ENCODE results near the gene SH3BP1. TPM values are rescaled to one million over a fixed set of nuclear protein-coding genes. Genes with fewer than 3 reads are reported as not detected.
A peak's percentile ranks its signal among the peaks of the same experiment; 100 is the strongest.

Gene SH3BP1
- total RNA-seq, 1 donor = 4.7 TPM

DNA sequence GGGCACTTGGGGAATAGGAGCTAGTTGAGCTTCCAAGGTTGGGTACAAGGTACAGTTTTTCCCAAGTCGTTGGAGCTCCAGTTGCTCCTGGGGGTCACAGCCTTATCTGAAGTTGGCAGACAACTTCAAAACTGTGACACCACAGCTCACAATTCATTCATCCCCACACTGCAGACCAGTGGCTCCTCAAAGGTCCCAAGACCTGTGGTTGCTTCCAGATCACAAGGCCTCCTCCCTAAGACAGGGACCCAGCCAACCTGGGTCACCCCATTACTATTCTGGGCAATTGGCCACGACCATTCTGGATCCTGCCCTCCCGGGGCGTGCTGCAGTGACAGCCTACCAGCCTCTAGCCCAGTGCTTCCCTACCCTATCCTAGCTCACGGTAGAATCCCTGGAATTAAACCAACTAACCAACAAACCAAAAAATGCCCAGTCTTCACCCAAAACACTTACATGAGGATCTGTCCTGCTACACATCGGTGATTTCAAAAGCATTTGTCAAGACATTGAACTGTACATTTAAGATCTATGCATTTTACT is 18.2 kb downstream of the SH3BP1 start:
- H3K36me3 ChIP-seq (ENCODE audit: insufficient read depth, low read length) = peaks cover 6% of the 10 kb centered on the region
- H3K27me3 ChIP-seq (ENCODE audit: insufficient read depth, low read length) = no peaks in the 10 kb centered on the region
- peak overlapping the region; percentile 71 for H3K4me3 ChIP-seq (ENCODE audit: insufficient read depth, low read length)
- peaks cover 27% of the 10 kb centered on the region for H3K4me1 ChIP-seq (ENCODE audit: insufficient read depth, low read length)
- peaks cover 35% of the 10 kb centered on the region for H3K79me2 ChIP-seq (ENCODE audit: insufficient read depth, low read length)
- peaks cover 19% of the 10 kb centered on the region for H4K20me1 ChIP-seq (ENCODE audit: insufficient read depth, low read length)
- TF ChIP-seq CTCF (IDR thresholded peaks at IDR 0.05; ENCODE audit: extremely low read depth, low read depth, low read length) = no peak
- DNase-seq (ENCODE audit: insufficient read length, low spot score, missing footprints) = peak; percentile 97
- peak overlapping the region; percentile 64 for H3K27ac ChIP-seq (ENCODE audit: low read depth, low read length)
- H3K9me3 ChIP-seq (ENCODE audit: low read depth, low read length) = no peaks in the 10 kb centered on the region
- H3K4me2 ChIP-seq (ENCODE audit: insufficient read depth, low read length) = peak overlapping the region; percentile 97
- peak overlapping the region; percentile 91 for H2AFZ ChIP-seq (ENCODE audit: low read length)

DNA sequence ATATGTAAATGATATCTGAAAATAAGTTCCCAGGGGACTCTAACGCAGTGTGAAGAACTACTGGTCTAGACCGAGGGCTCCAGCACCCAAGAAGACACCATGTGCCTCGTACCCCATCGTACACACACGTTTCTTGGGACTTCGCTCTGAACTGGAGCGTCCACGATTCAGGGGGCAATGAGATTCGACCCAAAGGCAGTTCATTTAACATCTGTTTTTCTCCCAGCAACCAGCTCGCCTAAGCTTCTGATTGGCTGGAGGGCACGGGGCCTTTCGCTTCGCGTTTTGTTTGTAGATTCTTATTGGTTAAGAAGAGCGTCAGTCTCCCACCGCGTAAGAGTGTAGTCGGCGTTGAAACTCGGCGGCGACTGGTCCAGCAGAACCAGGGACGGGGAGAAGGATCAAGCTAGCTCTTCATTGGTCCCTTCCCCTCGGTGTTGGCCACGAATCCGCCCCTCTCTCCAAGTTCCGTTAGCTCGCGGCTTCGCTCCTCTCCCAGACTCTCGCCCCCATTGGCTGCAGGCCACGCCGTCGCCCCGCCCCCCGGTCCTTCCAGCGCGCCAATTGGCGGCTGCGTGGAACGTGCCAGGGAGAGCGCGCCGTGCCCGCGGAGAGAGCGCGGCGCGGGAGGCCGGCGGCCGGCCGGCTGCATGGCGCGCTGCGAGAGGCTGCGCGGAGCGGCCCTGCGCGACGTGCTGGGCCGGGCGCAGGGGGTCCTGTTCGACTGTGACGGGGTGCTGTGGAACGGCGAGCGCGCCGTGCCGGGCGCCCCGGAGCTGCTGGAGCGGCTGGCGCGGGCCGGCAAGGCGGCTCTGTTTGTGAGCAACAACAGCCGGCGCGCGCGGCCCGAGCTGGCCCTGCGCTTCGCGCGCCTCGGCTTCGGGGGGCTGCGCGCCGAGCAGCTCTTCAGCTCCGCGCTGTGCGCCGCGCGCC is 18.9 kb downstream of the SH3BP1 start, which contains the start of gene PDXP:
Gene PDXP (plus strand): TSS at position 591 of the 933 bp plus-strand sequence. CDS start 60 bp downstream, at position 651.
- H3K36me3 ChIP-seq (ENCODE audit: insufficient read depth, low read length) = peaks cover under 1% of the 10 kb centered on the region
- H4K20me1 ChIP-seq (ENCODE audit: insufficient read depth, low read length) = peaks cover 19% of the 10 kb centered on the region
- DNase-seq (ENCODE audit: insufficient read length, low spot score, missing footprints) = peak; percentile 100
- H2AFZ ChIP-seq (ENCODE audit: low read length) = peak within 1 kb of the TSS; percentile 91
- TF ChIP-seq CTCF (IDR thresholded peaks at IDR 0.05; ENCODE audit: extremely low read depth, low read depth, low read length) = no peak
- peaks cover 27% of the 10 kb centered on the region for H3K4me1 ChIP-seq (ENCODE audit: insufficient read depth, low read length)
- H3K27ac ChIP-seq (ENCODE audit: low read depth, low read length) = peak within 1 kb of the TSS; percentile 64
- H3K27me3 ChIP-seq (ENCODE audit: insufficient read depth, low read length) = no peaks in the 10 kb centered on the region
- H3K79me2 ChIP-seq (ENCODE audit: insufficient read depth, low read length) = peaks cover 37% of the 10 kb centered on the region
- H3K4me2 ChIP-seq (ENCODE audit: insufficient read depth, low read length) = peak within 1 kb of the TSS; percentile 97
- H3K4me3 ChIP-seq (ENCODE audit: insufficient read depth, low read length) = peak within 1 kb of the TSS; percentile 71
- H3K9me3 ChIP-seq (ENCODE audit: low read depth, low read length) = no peaks in the 10 kb centered on the region

- peaks cover 27% of the 10 kb centered on the region for H3K4me1 ChIP-seq (ENCODE audit: insufficient read depth, low read length)
- H4K20me1 ChIP-seq (ENCODE audit: insufficient read depth, low read length) = peaks cover 19% of the 10 kb centered on the region
- H2AFZ ChIP-seq (ENCODE audit: low read length) = no peak overlapping the region
- H3K9me3 ChIP-seq (ENCODE audit: low read depth, low read length) = no peaks in the 10 kb centered on the region
- H3K27me3 ChIP-seq (ENCODE audit: insufficient read depth, low read length) = no peaks in the 10 kb centered on the region
- no peaks in the 10 kb centered on the region for H3K36me3 ChIP-seq (ENCODE audit: insufficient read depth, low read length)
- peak overlapping the region; percentile 71 for H3K4me3 ChIP-seq (ENCODE audit: insufficient read depth, low read length)
- DNase-seq (ENCODE audit: insufficient read length, low spot score, missing footprints) = peak; percentile 29
- peak overlapping the region; percentile 97 for H3K4me2 ChIP-seq (ENCODE audit: insufficient read depth, low read length)
- H3K79me2 ChIP-seq (ENCODE audit: insufficient read depth, low read length) = peaks cover 41% of the 10 kb centered on the region
- no peak overlapping the region for H3K27ac ChIP-seq (ENCODE audit: low read depth, low read length)
- no peak for TF ChIP-seq CTCF (IDR thresholded peaks at IDR 0.05; ENCODE audit: extremely low read depth, low read depth, low read length)
These were observed 19.8 kb downstream of the SH3BP1 start for GRCh38 chr22:37659066-37659896.
